Measurements from ENCODE around the gene OR7G2. TPM values are rescaled to one million over a fixed set of nuclear protein-coding genes. Genes with fewer than 3 reads are reported as not detected.
"Not testable (repeated sequence)": the region's sequence is repeated elsewhere in the genome, so short reads cannot be mapped to it uniquely, and the experiment has no call there.

Gene OR7G2
- total RNA-seq, 6 experiments from 2014 or later = not detected

DNA sequence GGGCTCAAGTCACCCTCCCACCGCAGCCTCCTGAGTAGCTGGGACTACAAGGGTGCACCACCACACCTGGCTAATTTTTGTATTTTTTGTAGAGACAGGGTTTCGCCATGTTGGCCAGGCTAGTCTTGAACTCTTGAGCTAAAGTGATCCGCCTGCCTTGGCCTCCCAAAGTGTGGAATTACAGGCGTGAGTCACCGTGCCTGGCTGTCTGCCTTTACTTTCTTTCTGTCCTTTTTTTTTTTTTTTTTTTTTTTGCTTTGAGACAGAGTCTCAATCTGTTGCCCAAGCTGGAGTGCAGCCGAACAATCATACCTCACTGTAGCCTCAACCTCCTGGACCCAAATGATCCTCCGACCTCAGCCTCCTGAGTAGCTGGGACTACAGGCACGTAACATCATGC lies 45.4 kb downstream of the OR7G2 start:
- WGBS (ENCODE audit: insufficient coverage, low coverage, low lambda C conversion rate, missing lambda C conversion rate) = 77% methylated on average over 7 of the region's 8 CpGs
- no peak overlapping the region for H3K4me3 ChIP-seq
- H3K9me3 ChIP-seq = no peaks in the 10 kb centered on the region
- no peak overlapping the region for H3K27ac ChIP-seq
- no peaks in the 10 kb centered on the region for H3K4me1 ChIP-seq
- H3K27me3 ChIP-seq = no peaks in the 10 kb centered on the region
- TF ChIP-seq POLR2A (IDR thresholded peaks at IDR 0.05) = no peak
- ATAC-seq = no peak
- intact Hi-C loops (cut with DNase I) = no loop called here
- DNase-seq = no peak
- no peaks in the 10 kb centered on the region for H3K36me3 ChIP-seq

GRCh38 chr19:9060564-9061340 lies 46.5 kb downstream of the OR7G2 start:
- intact Hi-C loops (cut with DNase I) = no loop called here
- ATAC-seq = no peak

GRCh38 chr19:9058905-9059667 lies 48.2 kb downstream of the OR7G2 start:
- TF ChIP-seq CTCF (IDR thresholded peaks at IDR 0.05) = no peak
- no peak for TF ChIP-seq POLR2A (IDR thresholded peaks at IDR 0.05)
- Histone ChIP-seq H3K27me3 (no peaks in the 10 kb centered on the region), H3K9me3 (no peaks in the 10 kb centered on the region), H3K27ac (no peak overlapping the region), H3K36me3 (no peaks in the 10 kb centered on the region), H3K4me1 (no peaks in the 10 kb centered on the region), H3K4me3 (no peak overlapping the region)
- WGBS (ENCODE audit: insufficient coverage, low coverage, low lambda C conversion rate, missing lambda C conversion rate) = 42% methylated on average over 12 of the region's 12 CpGs
- DNase-seq (no peak), ATAC-seq (no peak)
- intact Hi-C loops (cut with DNase I) = no loop called here

More at GRCh38 chr19:9060564-9061340, 46.5 kb downstream of the OR7G2 start:
- no peak for DNase-seq
- no peak for TF ChIP-seq CTCF (IDR thresholded peaks at IDR 0.05)
- no peak for TF ChIP-seq POLR2A (IDR thresholded peaks at IDR 0.05)
- no peak overlapping the region for H3K27ac ChIP-seq
- H3K4me3 ChIP-seq = no peak overlapping the region
- no peaks in the 10 kb centered on the region for H3K4me1 ChIP-seq
- H3K27me3 ChIP-seq = no peaks in the 10 kb centered on the region
- H3K36me3 ChIP-seq = no peaks in the 10 kb centered on the region
- H3K9me3 ChIP-seq = no peaks in the 10 kb centered on the region
- WGBS (ENCODE audit: insufficient coverage, low coverage, low lambda C conversion rate, missing lambda C conversion rate) = 42% methylated on average over 15 of the region's 17 CpGs

GRCh38 chr19:9057505-9058258 lies 49.6 kb downstream of the OR7G2 start:
- DNase-seq = no peak
- intact Hi-C loops (cut with DNase I) = no loop called here
- no peak for TF ChIP-seq POLR2A (IDR thresholded peaks at IDR 0.05)
- TF ChIP-seq CTCF (IDR thresholded peaks at IDR 0.05) = no peak
- no peaks in the 10 kb centered on the region for H3K9me3 ChIP-seq
- H3K36me3 ChIP-seq = no peaks in the 10 kb centered on the region
- H3K27me3 ChIP-seq = no peaks in the 10 kb centered on the region
- H3K4me3 ChIP-seq = no peak overlapping the region
- no peak overlapping the region for H3K27ac ChIP-seq
- WGBS (ENCODE audit: insufficient coverage, low coverage, low lambda C conversion rate, missing lambda C conversion rate) = 70% methylated on average over 3 of the region's 4 CpGs
- H3K4me1 ChIP-seq = no peaks in the 10 kb centered on the region
- ATAC-seq = no peak

- H3K36me3 ChIP-seq; intact Hi-C loops (cut with DNase I); H3K27ac ChIP-seq; H3K4me3 ChIP-seq; H3K27me3 ChIP-seq; H3K4me1 ChIP-seq; ATAC-seq; DNase-seq; H3K9me3 ChIP-seq: not testable (repeated sequence)
- WGBS (ENCODE audit: insufficient coverage, low coverage, low lambda C conversion rate, missing lambda C conversion rate) = 89% methylated on average over 5 of the region's 9 CpGs
Measured at GRCh38 chr19:9056131-9056530, 51.1 kb downstream of the OR7G2 start.
